ENCODE results near the gene SIK2. TPM values are rescaled to one million over a fixed set of nuclear protein-coding genes. Genes with fewer than 3 reads are reported as not detected.

SIK2 gene
- total RNA-seq, 4 donors from 2014 or later, result 6.1 to 24.3 (median 9.5) TPM

- Histone ChIP-seq H3K36me3 (peaks cover 0 to 96% (median 17%) of the 10 kb centered on the region in 3 donors), H3K9me3 (no peaks in the 10 kb centered on the region), H3K27ac (no peak overlapping the region), H3K27me3 (no peaks in the 10 kb centered on the region), H3K4me1 (peaks cover 3 to 25% (median 4%) of the 10 kb centered on the region in 3 donors), H3K4me3 (no peak overlapping the region)
- 72 to 73% methylated on average over 5 of the region's 5 CpGs for WGBS, 2 donors
- no peak for TF ChIP-seq POLR2A (IDR thresholded peaks at IDR 0.05)
- no peak for TF ChIP-seq CTCF (IDR thresholded peaks at IDR 0.05)
- intact Hi-C loops (cut with DNase I), result no loop called here
- no peak for DNase-seq
Measured at GRCh38 chr11:111759778-111760407, 157.6 kb downstream of the SIK2 start.

GRCh38 chr11:111761036-111761435, 158.8 kb downstream of the SIK2 start:
- Histone ChIP-seq H3K4me1 (peaks cover 4 to 33% (median 6%) of the 10 kb centered on the region in 3 donors), H3K9me3 (no peaks in the 10 kb centered on the region), H3K36me3 (peaks cover 0 to 84% (median 17%) of the 10 kb centered on the region in 3 donors), H3K27ac (no peak overlapping the region), H3K4me3 (no peak overlapping the region), H3K27me3 (no peaks in the 10 kb centered on the region)
- intact Hi-C loops (cut with DNase I), result no loop called here
- no peak for TF ChIP-seq POLR2A (IDR thresholded peaks at IDR 0.05)
- TF ChIP-seq CTCF (IDR thresholded peaks at IDR 0.05), result no peak
- DNase-seq, result no peak
- 85 to 86% methylated on average over 4 of the region's 4 CpGs for WGBS, 2 donors

- H3K27me3 ChIP-seq, result no peaks in the 10 kb centered on the region
- TF ChIP-seq CTCF (IDR thresholded peaks at IDR 0.05) (no peak), POLR2A (IDR thresholded peaks at IDR 0.05) (no peak)
- peaks cover 6 to 42% (median 11%) of the 10 kb centered on the region in 3 donors for H3K4me1 ChIP-seq
- intact Hi-C loops (cut with DNase I), result no loop called here
- DNase-seq, result no peak
- 92 to 98% methylated on average over 5 of the region's 5 CpGs for WGBS, 2 donors
- H3K4me3 ChIP-seq, result no peak overlapping the region
- no peak overlapping the region for H3K27ac ChIP-seq
- H3K9me3 ChIP-seq, result no peaks in the 10 kb centered on the region
- H3K36me3 ChIP-seq, result peaks cover 0 to 69% (median 13%) of the 10 kb centered on the region in 3 donors
Measured at GRCh38 chr11:111762526-111762925, 160.3 kb downstream of the SIK2 start.

GRCh38 chr11:111762981-111763643, 160.9 kb downstream of the SIK2 start:
- TF ChIP-seq POLR2A (IDR thresholded peaks at IDR 0.05), result no peak
- TF ChIP-seq CTCF (IDR thresholded peaks at IDR 0.05), result no peak
- Histone ChIP-seq H3K27ac (no peak overlapping the region), H3K4me1 (peaks cover 6 to 42% (median 11%) of the 10 kb centered on the region in 3 donors), H3K9me3 (no peaks in the 10 kb centered on the region), H3K4me3 (no peak overlapping the region), H3K36me3 (peaks cover 0 to 64% (median 13%) of the 10 kb centered on the region in 3 donors), H3K27me3 (no peaks in the 10 kb centered on the region)
- DNase-seq, result no peak
- 77 to 78% methylated on average over 3 of the region's 3 CpGs for WGBS, 2 donors
- intact Hi-C loops (cut with DNase I), result no loop called here

- TF ChIP-seq POLR2A (IDR thresholded peaks at IDR 0.05) (no peak), CTCF (IDR thresholded peaks at IDR 0.05) (no peak)
- H3K4me3 ChIP-seq, result peak overlapping the region in 3 of 4 donors; percentile 73 to 95 (median 90)
- peaks cover 6 to 42% (median 11%) of the 10 kb centered on the region in 3 donors for H3K4me1 ChIP-seq
- DNase-seq, result no peak
- 67 to 80% methylated on average over 1 of the region's 1 CpG for WGBS, 2 donors
- H3K27me3 ChIP-seq, result no peaks in the 10 kb centered on the region
- intact Hi-C loops (cut with DNase I), result loop anchor here (5.0 kb wide), 1 partner anchor 162 kb away; the partner anchor contains the start of gene SIK2
- no peaks in the 10 kb centered on the region for H3K9me3 ChIP-seq
- H3K27ac ChIP-seq, result peak overlapping the region in 1 of 4 donors; percentile 95
- peaks cover 0 to 49% (median 13%) of the 10 kb centered on the region in 3 donors for H3K36me3 ChIP-seq
Measured at GRCh38 chr11:111764621-111765020, 162.4 kb downstream of the SIK2 start.

All from esophagus squamous epithelium (tissue), 5 donors.